K562 (cell line): Measurements from ENCODE around the gene ZIC2. TPM values are rescaled to one million over a fixed set of nuclear protein-coding genes. Genes with fewer than 3 reads are reported as not detected.
A peak's percentile ranks its signal among the peaks of the same experiment; 100 is the strongest.

ENCODE experiments used
- ATAC-seq: fragments of 200-7000 bp; cut with Tn5 transposase; 3 replicates; pipeline ENCODE4 v1.9.1; 2020; ENCODE audit warnings: moderate library complexity
- BruUV-seq: library from RNA; stranded (reverse); fragments of 400-500 nt; replicated peaks from 2 replicates; lab custom pipeline; 2021; lab: Mats Ljungman, UMichigan
- CTCF ChIA-PET: fragments of 300-600 bp; formaldehyde crosslinking; extraction: SDS; loops from one replicate; lab custom pipeline; 2021; ENCODE audit warnings: low intra/inter-chr PET ratio; lab: Yijun Ruan, JAX
- POLR2A ChIA-PET: fragments of 300-600, 350-650 bp; sonication (Branson Sonifier 250); formaldehyde crosslinking; extraction: SDS; loops from one replicate; lab custom pipeline; 2021; ENCODE audit warnings: antibody characterized with exemption, inconsistent platforms; lab: Yijun Ruan, JAX
- DNase-seq, 4 experiments: peaks; one replicate each; pipeline versions ENCODE4 v3.0.0 to v3.0.0-alpha.2; 2011 to 2018; ENCODE audit warnings: low spot score in 3 of 4, mixed read lengths in 3 of 4; ENCODE audit errors: extremely low read depth in 1 of 4
- FAIRE-seq: peaks from 2 replicates; lab custom pipeline; 2011; peaks lifted over from hg19 to GRCh38; lab: Jason Lieb, UNC
- H2AFZ ChIP-seq: 2 replicates; pipeline ENCODE4 v1.6.0; 2011; ENCODE audit warnings: low read depth, low read length, control low read depth, inconsistent platforms
- H3K27ac ChIP-seq: fragments of 200-600 bp; 3 replicates; pipeline ENCODE4 v1.8.0; 2011; ENCODE audit warnings: low read depth, mild to moderate bottlenecking, control low read depth, inconsistent platforms, low read length, moderate library complexity, mixed read lengths; ENCODE audit errors: extremely low read depth
- H3K27me3 ChIP-seq, 2 experiments: fragments of 300-600 bp in 1 of 2; 2 replicates in 1 of 2; 3 replicates in 1 of 2; pipeline versions ENCODE4 v1.6.0 to v1.8.0; 2011; ENCODE audit warnings: inconsistent platforms in 2 of 2, low read length in 2 of 2, mild to moderate bottlenecking in 1 of 2, mixed read lengths in 1 of 2, moderate library complexity in 1 of 2; ENCODE audit not compliant: control insufficient read depth in 2 of 2, insufficient read depth in 2 of 2
- H3K36me3 ChIP-seq: fragments of 300-600 bp; 3 replicates; pipeline ENCODE4 v1.8.0; 2011; ENCODE audit warnings: mild to moderate bottlenecking, low read length, inconsistent platforms; ENCODE audit not compliant: control insufficient read depth, insufficient read depth
- H3K4me1 ChIP-seq, 2 experiments: fragments of 200-600 bp in 1 of 2; replicated peaks in 1 of 2; 2 replicates in 1 of 2; 3 replicates in 1 of 2; pipeline versions ENCODE4 v1.5.1 to v1.8.0; 2011; ENCODE audit warnings: inconsistent platforms in 2 of 2, low read length in 2 of 2, mild to moderate bottlenecking in 1 of 2, mixed read lengths in 1 of 2, moderate library complexity in 1 of 2; ENCODE audit not compliant: control insufficient read depth in 2 of 2, insufficient read depth in 2 of 2
- H3K4me2 ChIP-seq: 2 replicates; pipeline ENCODE4 v1.6.1; 2011; ENCODE audit warnings: low read length, control low read depth, inconsistent platforms, mixed read lengths; ENCODE audit not compliant: insufficient read depth
- H3K4me3 ChIP-seq: fragments of 200-600 bp; sonication (generic), shearing (Covaris generic); 2 replicates; pipeline ENCODE4 v1.5.1; 2016; ENCODE audit warnings: control low read depth, inconsistent platforms
- H3K79me2 ChIP-seq: fragments of 200-600 bp; 3 replicates; pipeline ENCODE4 v1.8.0; 2011; ENCODE audit warnings: low read length, inconsistent platforms; ENCODE audit not compliant: control insufficient read depth, insufficient read depth
- H3K9ac ChIP-seq, 2 experiments: 2 replicates each; pipeline versions ENCODE4 v1.6.0 to v1.6.1; 2011; ENCODE audit warnings: low read depth in 2 of 2, low read length in 2 of 2, control low read depth in 1 of 2, inconsistent platforms in 1 of 2, mild to moderate bottlenecking in 1 of 2, mixed read lengths in 1 of 2; ENCODE audit not compliant: insufficient read depth in 1 of 2
- H3K9me1 ChIP-seq: one replicate; pipeline ENCODE4 v1.6.0; 2011; ENCODE audit warnings: inconsistent platforms, mild to moderate bottlenecking, low read length, moderate library complexity; ENCODE audit not compliant: control insufficient read depth, insufficient read depth
- H3K9me3 ChIP-seq: replicated peaks from 2 replicates; pipeline ENCODE4 v1.5.1; 2011; ENCODE audit warnings: low read depth, low read length, inconsistent platforms; ENCODE audit not compliant: control insufficient read depth, insufficient read depth
- H4K20me1 ChIP-seq: replicated peaks from 2 replicates; pipeline ENCODE4 v1.6.1; 2011; ENCODE audit warnings: low read length, inconsistent platforms, mixed read lengths; ENCODE audit not compliant: control insufficient read depth, insufficient read depth
- HDAC1 ChIP-seq, 2 experiments: fragments of 450-650 bp; IDR thresholded peaks; 2 replicates each; pipeline ENCODE4 v1.6.1; 2016 to 2017; ENCODE audit warnings: inconsistent platforms in 1 of 2, mild to moderate bottlenecking in 1 of 2, moderate library complexity in 1 of 2
- IFI16 ChIP-seq: fragments of 250-450 bp; sonication (Bioruptor Pico); IDR thresholded peaks from 2 replicates; pipeline ENCODE4 v2.1.2; 2022; ENCODE audit warnings: mild to moderate bottlenecking, inconsistent platforms
- PHF8 ChIP-seq: fragments of 200-600 bp; sonication (generic); IDR thresholded peaks from 2 replicates; pipeline ENCODE4 v1.6.1; 2012; ENCODE audit warnings: mixed run types, mild to moderate bottlenecking, inconsistent platforms, low read length, moderate library complexity, borderline replicate concordance
- PTRF ChIP-seq: fragments of 450-650 bp; IDR thresholded peaks from 2 replicates; pipeline ENCODE4 v1.6.1; 2016; ENCODE audit warnings: mild to moderate bottlenecking, missing genetic modification characterization, missing compliant biosample characterization
- RBFOX2 ChIP-seq: fragments of 200-400 bp; formaldehyde crosslinking; IDR thresholded peaks from 2 replicates; pipeline ENCODE4 v1.6.1; 2017; ENCODE audit warnings: low read depth, mild to moderate bottlenecking, low read length, moderate library complexity
- UBTF ChIP-seq, 2 experiments: IDR thresholded peaks; 2 replicates each; pipeline ENCODE4 v1.6.1; 2012; ENCODE audit warnings: improper control_type of control experiment in 2 of 2, low read depth in 2 of 2, low read length in 2 of 2, borderline replicate concordance in 1 of 2
- ZNF23 ChIP-seq: fragments of 250-450 bp; sonication (Bioruptor Pico); IDR thresholded peaks from 2 replicates; pipeline ENCODE4 v1.4.0; 2020; ENCODE audit warnings: mild to moderate bottlenecking
- ZNF263 ChIP-seq: sonication (generic); formaldehyde crosslinking; IDR thresholded peaks from 2 replicates; pipeline ENCODE4 v1.8.0; 2022; ENCODE audit warnings: mild to moderate bottlenecking, missing genetic modification reagents, borderline replicate concordance
- WGBS: fragments of 100-300 bp; shearing (Covaris generic); methylation state at CpG from one replicate; pipeline ENCODE4 v1.1.6; 2016; ENCODE audit warnings: low coverage, mixed read lengths; ENCODE audit not compliant: insufficient coverage; ENCODE audit errors: missing lambda C conversion rate; 5-methylcytosine and 5-hydroxymethylcytosine counted together
- in situ Hi-C: fragments of 300-500 bp; cut with MboI; formaldehyde crosslinking; loops from 4 replicates; pipeline ENCODE4 v1.15.0; 2018; ENCODE audit warnings: inconsistent platforms, mixed read lengths
- intact Hi-C: fragments of 100-400 bp; cut with micrococcal nuclease; formaldehyde crosslinking; loops from 2 replicates; pipeline ENCODE4 v1.14.2; 2022
- polyA plus RNA-seq, 8 experiments: library from polyadenylated mRNA; depleted of rRNA in 4 of 8; stranded (reverse) in 5 of 8; unstranded in 3 of 8; fragments of >200 nt; fragmentation: Nextera tagmentation in 2 of 8; fragmentation: Illumina TruSeq in 1 of 8; extraction: Ambion mirVana in 2 of 8; extraction: Trizol in 1 of 8; gene quantifications; 2 replicates each; pipeline versions ENCODE4 v1.2.1 to v1.2.3, GENCODE V29; 2011 to 2014; ENCODE audit warnings: inconsistent platforms in 1 of 8, missing spikeins in 1 of 8
- total RNA-seq, 7 experiments: library from RNA; depleted of rRNA in 6 of 7; stranded (reverse); fragments of >200 nt in 6 of 7; fragmentation: Illumina TruSeq in 2 of 7; extraction: Trizol in 2 of 7; gene quantifications; 2 replicates each; pipeline versions ENCODE4 v1.2.1 to v1.2.3, GENCODE V29; 2011 to 2021; ENCODE audit warnings: low replicate concordance in 1 of 7

The ZIC2 gene
- total and polyA plus RNA-seq, 9 of the 15 experiments (the other 6 are each of a cell fraction or from before 2014, with no cell fraction given): 1.8 to 18.0 (median 4.5) TPM

GRCh38 chr13:99982036-99982730 is 599 bp downstream of the ZIC2 start (continued):
- TF ChIP-seq PTRF (tag): no peak
- peak; percentile 26; the same call in 1 of the 2 replicates for TF ChIP-seq PHF8
- peak; percentile 48; the same call in 1 of the 2 replicates for TF ChIP-seq RBFOX2

- Histone ChIP-seq H3K4me2 (peak overlapping the region; percentile 85), H3K9ac (peak overlapping the region; percentile 65 to 92), H3K27ac (peak overlapping the region; percentile 92), H3K36me3 (peaks cover 14% of the 10 kb centered on the region; the same call in 1 of the 3 replicates), H4K20me1 (no peaks in the 10 kb centered on the region), H3K27me3 (no peaks in the 10 kb centered on the region), H3K4me1 (peaks cover 5 to 47% of the 10 kb centered on the region in 2 experiments; a peak in 3 of 5 replicates), H3K4me3 (peak overlapping the region; percentile 59), H3K79me2 (peaks cover 31% of the 10 kb centered on the region), H3K9me3 (no peaks in the 10 kb centered on the region), H2AFZ (no peak overlapping the region), H3K9me1 (no peaks in the 10 kb centered on the region)
- ChIA-PET CTCF (no interaction called here), POLR2A (interaction anchor here (0.7 to 2.6 kb wide), 5 partner anchors 9 to 577 kb away, joined by 3 to 7 read pairs (median 3); no protein-coding TSS in a partner anchor)
- FAIRE-seq (no peak), DNase-seq (peak in 1 of 4 experiments; percentile 35), ATAC-seq (peak; percentile 3; the same call in 1 of the 3 replicates)
- no TSS peak for BruUV-seq
- WGBS: under 1% methylated on average over 43 of the region's 48 CpGs
- in situ Hi-C loops: no loop called here
- intact Hi-C loops: loop anchor here (5.0 kb wide), 1 partner anchor 254 kb away; no protein-coding TSS in a partner anchor
- peak; percentile 1; the same call in 1 of the 2 replicates for TF ChIP-seq RBFOX2
- no peak for TF ChIP-seq ZNF23 (CRISPR knock-in tag)
- 0 out of 4 replicates have a peak, but pooled peaks of 1 of the 2 experiments have one; percentile 11 for TF ChIP-seq HDAC1 (IDR thresholded peaks at IDR 0.05)
- 0 out of 4 replicates have a peak, but pooled peaks of 1 of the 2 experiments have one; percentile 24 for TF ChIP-seq UBTF (IDR thresholded peaks at IDR 0.05; ENCODE audit: borderline replicate concordance in 1 of 2, low read depth in 2 of 2, low read length in 2 of 2)
- TF ChIP-seq IFI16 (CRISPR knock-in tag): no peak
- TF ChIP-seq ZNF263 (CRISPR knock-in tag): peak; percentile 87
These were observed 1.3 kb downstream of the ZIC2 start for GRCh38 chr13:99982731-99983498.
